ENCODE measurements around the gene TUBA8.

Gene TUBA8

DNA sequence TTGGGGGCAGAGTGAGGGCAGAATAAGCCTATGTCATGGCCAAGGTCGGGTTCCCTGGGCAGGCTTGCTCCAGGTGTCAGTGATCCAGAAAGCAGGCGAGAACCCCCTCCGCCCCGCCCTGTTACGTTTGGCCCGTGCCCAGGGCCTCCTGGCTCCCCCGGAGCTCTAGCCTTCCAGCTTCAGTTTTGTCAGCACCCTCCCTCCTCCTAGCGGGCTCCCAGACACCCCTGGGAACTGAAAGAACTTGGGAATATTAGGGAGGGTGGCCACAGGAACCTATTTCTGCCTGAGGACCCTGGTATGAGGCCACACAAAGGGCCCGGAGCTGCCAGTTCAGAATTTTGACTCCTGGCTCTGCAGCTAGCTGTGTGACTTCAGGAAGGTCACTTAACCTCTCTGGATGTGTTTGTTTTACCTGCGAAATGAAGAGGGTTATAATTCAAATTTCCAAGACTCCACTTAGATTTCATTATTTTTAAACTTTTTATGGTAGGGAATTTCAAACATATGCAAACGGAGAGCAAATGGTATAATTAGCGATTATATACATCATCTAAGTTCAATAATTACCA is 1.2 kb downstream of the TUBA8 start:
- H3K27me3 Mint-ChIP-seq (ENCODE audit: low read depth, poor library complexity), result peaks cover 75% of the 10 kb centered on the region

GRCh38 chr22:18112440-18112839 is 1.8 kb downstream of the TUBA8 start:
- Mint-ChIP-seq H3K27ac (no peak overlapping the region), H3K9me3 (peaks cover 14% of the 10 kb centered on the region)
- no peak for TF ChIP-seq CTCF (IDR thresholded peaks at IDR 0.05)

More for the DNA sequence above, 1.2 kb downstream of the TUBA8 start:
- H3K27ac Mint-ChIP-seq, result no peak overlapping the region
- no peak for DNase-seq
- TF ChIP-seq CTCF (IDR thresholded peaks at IDR 0.05), result no peak
- H3K36me3 Mint-ChIP-seq (ENCODE audit: low read depth), result peaks cover 4% of the 10 kb centered on the region
- peak overlapping the region; percentile 74 for H3K4me3 Mint-ChIP-seq
- peaks cover 25% of the 10 kb centered on the region for H3K4me1 Mint-ChIP-seq
- H3K9me3 Mint-ChIP-seq, result peaks cover 18% of the 10 kb centered on the region

GRCh38 chr22:18113680-18114394 is 3.2 kb downstream of the TUBA8 start:
- Mint-ChIP-seq H3K36me3 (ENCODE audit: low read depth) (no peaks in the 10 kb centered on the region), H3K4me3 (no peak overlapping the region), H3K27ac (peak overlapping the region; percentile 60), H3K27me3 (ENCODE audit: low read depth, poor library complexity) (peaks cover 58% of the 10 kb centered on the region), H3K4me1 (peaks cover 25% of the 10 kb centered on the region), H3K9me3 (peaks cover 5% of the 10 kb centered on the region)
- DNase-seq, result no peak
- TF ChIP-seq CTCF (IDR thresholded peaks at IDR 0.05), result no peak

More at GRCh38 chr22:18112440-18112839, 1.8 kb downstream of the TUBA8 start:
- Mint-ChIP-seq H3K4me1 (peaks cover 25% of the 10 kb centered on the region), H3K36me3 (ENCODE audit: low read depth) (no peaks in the 10 kb centered on the region), H3K4me3 (peak overlapping the region; percentile 23), H3K27me3 (ENCODE audit: low read depth, poor library complexity) (peaks cover 69% of the 10 kb centered on the region)
- no peak for DNase-seq

- Mint-ChIP-seq H3K27ac (peak overlapping the region; percentile 60), H3K9me3 (no peaks in the 10 kb centered on the region), H3K4me1 (peaks cover 24% of the 10 kb centered on the region), H3K36me3 (ENCODE audit: low read depth) (no peaks in the 10 kb centered on the region), H3K4me3 (no peak overlapping the region), H3K27me3 (ENCODE audit: low read depth, poor library complexity) (peaks cover 54% of the 10 kb centered on the region)
- no peak for TF ChIP-seq CTCF (IDR thresholded peaks at IDR 0.05)
- no peak for DNase-seq
Observed at GRCh38 chr22:18114495-18114894, 3.9 kb downstream of the TUBA8 start.

DNA sequence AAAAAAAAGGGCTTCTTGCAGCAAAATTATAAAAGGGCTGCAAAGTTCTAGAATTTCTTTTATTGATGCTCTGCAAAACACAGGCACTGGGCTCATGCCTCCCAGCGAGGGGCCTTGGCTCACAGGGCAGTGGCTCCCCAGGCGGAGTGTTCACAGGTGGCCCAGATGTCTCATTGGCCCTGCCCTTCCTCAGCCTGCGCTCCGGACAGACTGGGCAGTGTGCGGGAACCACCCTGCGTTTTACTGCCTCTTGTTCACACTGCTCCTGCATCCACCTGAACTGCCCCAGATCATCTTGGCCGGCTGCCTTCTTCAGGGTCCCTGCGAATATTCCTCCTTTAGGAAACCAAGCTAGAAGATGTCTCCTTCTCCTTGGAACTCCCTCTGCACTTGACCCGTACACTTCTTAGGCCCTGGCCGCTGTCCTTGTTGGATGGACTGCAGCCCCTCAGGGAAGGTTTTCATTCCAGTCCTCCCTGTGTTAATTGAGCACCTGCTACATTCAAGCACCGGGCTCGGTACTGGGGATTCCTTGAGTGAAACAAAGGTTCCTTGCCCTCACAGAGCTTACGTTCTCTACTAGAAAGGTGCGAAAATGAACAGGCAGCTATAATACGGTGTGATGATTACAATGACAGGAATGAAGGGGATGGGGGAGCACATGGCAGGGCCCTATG is 4.5 kb downstream of the TUBA8 start:
- TF ChIP-seq CTCF (IDR thresholded peaks at IDR 0.05), result no peak
- H3K36me3 Mint-ChIP-seq (ENCODE audit: low read depth), result no peaks in the 10 kb centered on the region
- peaks cover 48% of the 10 kb centered on the region for H3K27me3 Mint-ChIP-seq (ENCODE audit: low read depth, poor library complexity)
- H3K4me3 Mint-ChIP-seq, result no peak overlapping the region
- peaks cover 18% of the 10 kb centered on the region for H3K4me1 Mint-ChIP-seq
- H3K27ac Mint-ChIP-seq, result no peak overlapping the region
- H3K9me3 Mint-ChIP-seq, result no peaks in the 10 kb centered on the region
- DNase-seq, result no peak

All from nephron progenitor cell (in vitro differentiated cells).